LoVo (cell line): ENCODE results near the gene BMP7.
"Not testable (repeated sequence)": the region's sequence is repeated elsewhere in the genome, so short reads cannot be mapped to it uniquely, and the experiment has no call there.

Source experiments
- DNase-seq: peaks from one replicate; pipeline ENCODE4 v3.0.0-alpha.2; 2016; ENCODE audit warnings: low spot score

Gene BMP7

GRCh38 chr20:57265336-57265996 is 975 bp downstream of the BMP7 start:
- no peak for DNase-seq

GRCh38 chr20:57264908-57265335 is 1.5 kb downstream of the BMP7 start:
- DNase-seq, result not testable (repeated sequence)

- peak; percentile 46 for DNase-seq
Measured at GRCh38 chr20:57263801-57264792, 2.3 kb downstream of the BMP7 start.

GRCh38 chr20:57262784-57263609 is 3.4 kb downstream of the BMP7 start:
- no peak for DNase-seq

GRCh38 chr20:57262301-57262700 is 4.1 kb downstream of the BMP7 start:
- no peak for DNase-seq

- DNase-seq, result no peak
Measured at GRCh38 chr20:57261457-57262251, 4.8 kb downstream of the BMP7 start.

- DNase-seq, result no peak
Measured at GRCh38 chr20:57260934-57261333, 5.5 kb downstream of the BMP7 start.

GRCh38 chr20:57259938-57260921 is 6.2 kb downstream of the BMP7 start:
- DNase-seq, result no peak

- DNase-seq, result no peak
Measured at GRCh38 chr20:57259121-57259937, 7.1 kb downstream of the BMP7 start.

- DNase-seq, result no peak
Measured at GRCh38 chr20:57257701-57258453, 8.6 kb downstream of the BMP7 start.

GRCh38 chr20:57256908-57257307 is 9.5 kb downstream of the BMP7 start:
- no peak for DNase-seq

- DNase-seq, result no peak
Measured at GRCh38 chr20:57256205-57256604, 10.2 kb downstream of the BMP7 start.

- DNase-seq, result no peak
Measured at GRCh38 chr20:57255183-57255582, 11.3 kb downstream of the BMP7 start.

- peak; percentile 18 for DNase-seq
Measured at GRCh38 chr20:57252559-57253162, 13.8 kb downstream of the BMP7 start.

- no peak for DNase-seq
Measured at GRCh38 chr20:57251949-57252348, 14.5 kb downstream of the BMP7 start.

GRCh38 chr20:57251344-57251743 is 15.1 kb downstream of the BMP7 start:
- no peak for DNase-seq

- DNase-seq, result no peak
Measured at GRCh38 chr20:57250607-57251343, 15.7 kb downstream of the BMP7 start.
